T-helper 2 cell (primary cell): ENCODE measurements around the gene GABBR2.
"Not testable (repeated sequence)": the region's sequence is repeated elsewhere in the genome, so short reads cannot be mapped to it uniquely, and the experiment has no call there.

Experiments used
- DNase-seq, 5 experiments: peaks; one replicate each; pipeline versions ENCODE4 v3.0.0 to v3.0.0-alpha.2; 2012 to 2022

GABBR2 gene

DNA sequence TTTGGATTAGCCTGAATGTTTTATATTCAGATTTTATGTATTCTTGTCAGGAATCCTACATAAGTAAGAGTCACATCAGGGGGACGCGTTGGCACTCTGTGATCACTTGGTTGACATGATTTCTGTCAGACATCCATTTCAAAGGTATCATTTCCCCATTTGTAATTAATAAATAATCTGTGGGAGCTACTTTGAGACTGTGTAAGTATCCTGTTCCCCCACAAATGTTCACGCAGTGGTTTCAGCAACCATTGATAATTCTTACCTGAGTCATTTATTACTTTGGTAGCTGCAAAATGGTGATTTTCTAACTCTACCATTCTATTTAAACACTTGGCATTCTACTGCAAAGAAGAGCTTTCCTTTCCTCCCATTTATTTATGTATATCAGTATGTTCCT lies 396.4 kb downstream of the GABBR2 start:
- DNase-seq = no peak

DNA sequence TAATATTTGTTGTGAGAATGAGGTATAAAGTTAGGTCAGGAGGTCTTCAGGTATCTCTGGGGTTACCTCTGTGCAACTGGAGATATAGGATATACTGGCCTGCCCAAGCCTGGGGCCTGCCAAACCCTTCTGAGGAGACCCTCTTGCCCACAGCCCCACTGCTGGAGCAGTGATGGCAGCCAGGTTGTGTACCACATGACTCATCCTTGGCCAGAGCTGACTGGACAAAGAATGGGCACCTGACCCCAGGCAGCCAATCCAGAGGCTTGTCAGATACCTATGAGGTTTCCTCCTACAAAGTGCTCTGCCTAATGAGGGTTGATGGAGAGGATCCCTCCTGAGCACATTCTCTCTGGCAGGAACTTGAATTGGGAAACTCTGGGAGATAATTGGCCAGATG lies 397.2 kb downstream of the GABBR2 start:
- DNase-seq = no peak

DNA sequence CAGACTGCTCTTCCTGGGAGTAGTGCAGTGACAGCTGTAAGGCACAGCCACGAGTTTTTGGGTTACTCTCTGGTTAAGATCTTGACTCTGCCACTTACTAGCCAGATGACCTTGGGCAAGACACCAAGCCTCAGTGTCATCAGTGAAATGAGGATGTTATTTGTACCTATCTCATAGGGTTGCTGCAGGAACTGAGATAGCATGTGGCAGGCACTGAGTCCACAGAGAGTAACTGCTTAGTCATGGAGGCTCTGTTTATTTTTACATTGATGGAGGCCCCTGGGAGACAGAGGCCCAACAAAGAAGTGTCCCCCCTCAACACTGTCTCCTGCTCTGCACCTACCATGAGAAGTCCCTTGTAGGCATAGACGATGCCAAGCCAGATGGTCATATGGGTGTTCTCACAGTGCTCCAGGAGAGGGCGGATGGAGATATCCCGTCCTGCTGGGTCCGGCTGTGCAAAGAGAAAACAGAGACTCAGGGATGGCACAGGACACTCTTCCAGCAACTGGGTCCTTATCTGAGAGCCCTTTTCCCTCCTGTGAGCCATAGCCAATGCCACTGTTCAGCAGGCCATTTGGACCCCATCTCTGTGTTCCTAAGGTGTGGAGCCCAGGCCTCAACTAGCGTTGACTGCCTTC lies 397.9 kb downstream of the GABBR2 start:
- no peak for DNase-seq

DNA sequence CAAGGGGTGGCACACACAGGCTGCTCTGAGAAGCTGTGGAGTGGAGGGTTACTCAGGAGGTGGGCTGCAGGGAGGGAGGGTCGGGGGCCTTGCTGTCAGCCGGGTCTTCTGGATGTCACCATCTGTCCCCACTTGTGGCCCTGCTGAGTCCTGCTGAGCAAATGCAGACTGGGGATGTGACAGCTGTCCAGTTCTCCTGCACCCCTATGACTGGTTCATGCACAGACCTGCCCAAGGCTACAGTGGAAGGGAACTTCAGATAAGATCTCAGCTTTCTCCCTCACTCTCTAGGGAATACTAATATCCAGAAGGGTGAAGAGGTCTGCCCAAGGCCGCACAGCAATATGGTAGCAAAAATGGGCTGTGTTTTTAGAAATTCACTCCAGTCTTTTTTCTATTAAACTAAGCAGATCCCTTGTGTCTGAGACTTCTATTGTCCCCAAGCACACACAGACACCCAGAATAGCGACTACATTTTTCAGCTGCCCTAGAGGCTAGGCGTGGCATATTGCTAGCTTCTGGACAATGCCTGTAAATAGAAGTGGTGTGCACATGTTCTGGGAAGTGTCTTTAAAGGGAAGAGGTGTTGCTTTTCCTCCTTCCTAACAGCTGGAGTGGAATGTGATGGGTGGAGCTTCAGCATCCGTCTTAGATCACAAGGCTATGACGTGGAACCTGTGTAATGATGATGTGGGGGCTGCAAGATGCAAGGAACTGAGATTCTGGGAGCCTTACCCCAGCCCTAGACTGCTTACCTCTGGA lies 402.2 kb downstream of the GABBR2 start:
- DNase-seq = no peak

DNA sequence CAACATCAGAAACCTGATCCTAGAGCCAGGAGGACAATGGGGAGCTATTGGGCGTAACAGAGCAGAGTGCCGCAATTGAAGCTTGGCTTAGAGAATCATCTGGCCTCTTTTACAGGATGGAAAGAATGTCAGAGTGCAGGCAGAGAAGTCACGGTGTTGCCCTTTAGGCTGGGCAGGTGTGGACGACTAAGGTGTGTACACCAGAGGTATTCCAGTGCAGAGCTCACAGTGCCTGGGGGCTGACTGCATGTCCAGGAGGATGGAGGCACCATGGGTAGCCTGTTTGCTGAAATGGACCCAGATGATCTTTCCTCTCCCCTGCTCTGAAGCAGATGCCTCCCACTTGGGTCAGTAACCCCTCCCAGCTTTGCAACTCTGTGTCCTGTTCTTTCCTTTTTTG lies 404.4 kb downstream of the GABBR2 start:
- DNase-seq = no peak

DNA sequence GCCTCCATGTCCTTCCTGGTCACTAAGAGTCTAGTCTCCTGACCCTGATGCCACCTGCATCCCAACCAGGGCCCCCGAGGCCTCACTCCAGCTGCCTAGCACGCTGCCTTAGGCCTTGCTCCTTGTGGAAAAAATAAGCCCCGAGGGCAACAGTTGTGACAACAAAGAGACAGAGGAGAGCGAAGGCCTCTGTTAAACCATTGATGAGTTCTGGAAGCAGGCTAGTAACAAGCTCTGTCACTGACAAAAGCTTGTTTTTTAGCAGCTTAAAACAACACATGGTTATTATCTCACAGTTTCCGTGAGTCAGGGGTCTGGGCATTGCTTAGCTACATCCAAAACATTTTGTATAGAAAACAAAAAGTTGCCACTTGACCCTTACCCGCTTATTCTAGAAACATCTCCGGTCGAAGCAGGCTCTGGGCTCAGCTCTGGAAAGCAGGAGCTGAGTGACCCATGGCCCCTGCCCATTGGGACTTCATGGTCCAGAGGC lies 405.1 kb downstream of the GABBR2 start:
- no peak for DNase-seq

DNA sequence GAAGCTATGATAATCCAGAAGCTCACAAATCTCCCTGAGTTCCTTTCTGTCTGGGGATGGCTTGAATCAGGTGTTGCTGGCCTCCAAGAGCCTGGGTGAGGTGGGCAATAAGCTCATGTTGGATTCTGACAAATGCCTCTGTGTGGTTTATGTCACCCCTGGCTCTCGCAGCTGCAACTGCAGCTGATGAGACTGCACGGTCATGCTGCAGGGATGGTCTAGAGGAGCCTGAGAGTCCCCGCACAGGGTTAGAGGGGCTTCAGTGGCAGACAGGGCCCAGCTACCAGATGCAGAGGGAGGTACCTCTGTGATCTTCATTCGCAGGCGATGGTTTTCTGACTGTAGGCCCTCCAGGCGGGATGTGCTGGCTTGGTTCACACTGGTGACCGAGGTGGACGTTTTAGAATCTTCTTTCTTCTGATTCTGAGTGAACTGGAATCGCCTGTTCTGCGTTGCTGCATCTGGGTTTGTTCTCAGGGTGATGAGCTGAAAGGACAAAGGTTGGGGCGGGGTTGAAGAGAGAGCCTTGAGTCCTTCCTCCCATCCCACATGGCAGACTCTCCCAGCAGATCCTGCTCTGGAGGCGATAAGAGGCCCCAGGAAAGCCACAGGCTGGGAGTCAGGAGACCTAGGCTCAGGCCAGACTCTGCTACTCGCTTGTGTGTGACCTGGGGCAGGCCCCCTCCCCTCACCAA lies 405.6 kb downstream of the GABBR2 start:
- no peak for DNase-seq

DNA sequence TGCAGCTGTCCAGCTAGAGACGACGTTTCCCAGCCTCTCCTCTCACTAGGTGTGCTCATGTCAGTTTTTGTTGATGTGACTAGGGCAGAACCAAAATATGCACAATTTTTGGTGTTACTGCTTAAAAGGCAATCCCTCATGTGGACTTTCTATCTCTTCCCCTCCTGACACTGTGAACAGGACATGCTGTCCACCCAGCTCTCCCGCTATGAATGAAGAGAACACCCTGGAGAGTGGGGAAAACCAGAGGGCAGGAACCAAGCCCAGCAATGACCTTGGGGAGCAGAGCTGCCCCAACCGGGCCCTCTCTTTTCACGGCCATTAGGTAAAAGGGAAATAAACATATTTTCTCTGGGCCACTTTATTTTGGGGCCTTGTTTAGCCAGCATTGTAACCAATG lies 406.6 kb downstream of the GABBR2 start:
- DNase-seq = no peak

DNA sequence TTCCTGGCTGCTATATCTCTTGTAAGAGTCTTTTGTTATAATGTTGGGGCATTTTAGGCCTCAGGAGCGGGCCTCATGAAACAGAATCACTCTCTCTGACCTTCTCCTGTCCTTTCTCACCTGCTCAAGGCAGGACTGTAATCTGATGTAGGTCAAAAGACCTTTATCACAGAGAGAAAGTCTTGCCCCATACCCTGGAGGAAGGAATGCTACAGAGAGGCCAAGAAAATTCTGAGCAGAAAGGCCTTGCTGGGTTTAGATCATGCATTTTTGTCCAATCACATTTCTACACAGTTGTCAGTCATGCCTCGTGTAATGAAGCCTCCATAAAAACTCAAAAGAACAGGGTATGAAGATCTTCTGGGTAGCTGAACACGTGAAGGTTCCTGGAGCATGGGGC lies 408.1 kb downstream of the GABBR2 start:
- no peak for DNase-seq

DNA sequence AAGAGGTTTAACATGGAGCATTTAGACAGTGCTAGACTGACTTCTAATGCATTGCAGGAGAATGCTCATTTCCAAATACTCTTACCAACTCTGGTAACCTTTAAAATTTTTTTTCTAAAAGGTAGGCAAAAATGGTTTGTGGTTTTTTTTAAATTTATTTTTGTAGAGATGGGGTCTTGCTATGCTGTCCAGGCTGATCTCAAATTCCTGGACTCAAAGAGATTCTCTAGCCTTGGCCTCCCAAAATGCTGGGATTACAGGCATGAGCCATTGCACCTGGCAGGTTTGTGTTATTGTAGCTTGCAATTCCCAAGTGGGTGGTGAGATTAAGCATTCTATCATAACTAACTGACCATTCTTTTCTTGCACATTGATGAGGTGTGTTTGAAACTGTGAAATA lies 410.3 kb downstream of the GABBR2 start:
- no peak for DNase-seq

DNA sequence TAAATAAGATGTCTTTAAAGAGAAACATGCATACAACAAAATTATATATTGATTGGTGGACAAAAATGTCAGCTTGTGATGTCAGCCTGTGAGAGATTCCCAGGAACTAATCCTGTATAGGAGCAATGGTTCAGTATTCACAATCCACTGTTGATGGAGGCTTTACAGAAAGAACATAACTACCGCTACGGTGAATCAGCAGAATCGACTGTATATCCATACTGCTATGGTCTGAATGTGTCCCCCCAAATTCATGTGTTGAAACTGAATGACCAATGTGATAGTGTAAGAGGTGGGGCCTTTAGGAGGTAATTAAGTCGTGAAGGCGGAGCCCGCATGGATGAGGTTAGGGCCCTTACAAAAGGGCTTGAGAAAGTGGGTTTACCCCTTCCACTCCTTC lies 412.9 kb downstream of the GABBR2 start:
- DNase-seq = no peak

DNA sequence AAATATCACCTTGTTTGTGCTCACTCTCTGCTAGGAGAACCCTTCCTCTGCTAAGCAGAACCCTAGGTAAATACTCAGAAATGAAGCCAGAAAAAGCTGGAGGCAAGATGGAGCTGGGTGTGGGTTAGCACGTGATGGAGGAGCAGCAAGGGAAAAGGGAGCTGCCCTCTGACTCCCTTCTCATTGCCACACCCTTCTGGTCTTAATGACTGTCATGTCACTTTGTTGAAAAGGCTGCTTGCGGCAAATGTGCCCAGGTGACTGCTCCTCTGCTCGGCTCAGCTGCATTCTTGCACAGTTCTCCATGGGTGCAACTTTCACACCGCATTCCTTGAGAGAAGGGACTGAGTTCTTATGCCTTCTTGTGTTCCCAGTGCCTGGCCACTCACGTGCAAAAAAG lies 416.9 kb downstream of the GABBR2 start:
- no peak for DNase-seq

DNA sequence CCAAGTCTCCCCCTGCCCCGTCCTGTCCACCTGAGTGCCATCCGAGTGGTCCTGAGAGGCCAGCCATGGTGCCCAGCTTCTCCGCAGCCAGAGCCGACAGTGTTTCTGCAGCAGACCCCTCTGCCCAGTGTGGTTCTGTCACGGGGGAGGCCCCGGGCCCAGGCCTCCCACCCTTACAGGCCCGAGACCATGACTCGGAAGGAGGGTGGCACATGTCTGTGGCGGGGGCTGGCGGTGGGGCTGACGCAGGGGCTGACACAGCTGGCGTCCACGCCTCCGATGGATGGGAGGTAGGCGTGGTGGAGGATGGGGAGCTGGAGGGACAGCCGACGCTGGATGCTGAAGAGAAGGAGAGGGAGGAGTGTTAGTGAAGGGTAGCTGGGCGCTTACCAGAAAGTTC lies 418.3 kb downstream of the GABBR2 start:
- DNase-seq = no peak

DNA sequence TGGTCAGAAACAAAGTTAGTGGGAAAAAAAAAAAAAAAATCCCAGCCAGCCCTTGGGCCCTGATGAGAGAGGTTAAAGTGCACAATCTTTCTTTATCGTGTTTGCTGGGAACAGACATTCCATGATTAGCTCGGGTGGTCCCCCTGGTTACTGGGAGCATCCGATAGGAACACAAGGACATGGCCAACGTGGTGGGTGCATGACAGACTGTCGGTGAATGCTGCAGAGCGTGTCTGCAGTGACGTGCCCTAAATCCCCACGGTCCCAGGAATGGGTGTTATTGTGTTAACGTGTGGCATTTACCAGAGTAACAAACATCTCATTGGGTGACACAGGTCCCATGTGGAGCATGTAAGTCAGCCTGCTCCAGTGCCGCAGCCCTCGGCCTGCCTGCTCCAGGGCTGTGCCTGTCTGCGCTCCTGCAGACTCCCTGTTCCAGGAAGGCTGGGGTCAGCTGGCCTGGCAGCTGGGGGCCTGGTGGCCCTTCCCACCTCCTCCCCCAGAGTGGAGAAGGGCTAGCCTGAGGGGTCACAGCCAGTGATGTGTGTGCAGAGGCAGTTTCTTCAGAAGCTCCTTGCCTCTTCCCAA lies 419.0 kb downstream of the GABBR2 start:
- no peak for DNase-seq

DNA sequence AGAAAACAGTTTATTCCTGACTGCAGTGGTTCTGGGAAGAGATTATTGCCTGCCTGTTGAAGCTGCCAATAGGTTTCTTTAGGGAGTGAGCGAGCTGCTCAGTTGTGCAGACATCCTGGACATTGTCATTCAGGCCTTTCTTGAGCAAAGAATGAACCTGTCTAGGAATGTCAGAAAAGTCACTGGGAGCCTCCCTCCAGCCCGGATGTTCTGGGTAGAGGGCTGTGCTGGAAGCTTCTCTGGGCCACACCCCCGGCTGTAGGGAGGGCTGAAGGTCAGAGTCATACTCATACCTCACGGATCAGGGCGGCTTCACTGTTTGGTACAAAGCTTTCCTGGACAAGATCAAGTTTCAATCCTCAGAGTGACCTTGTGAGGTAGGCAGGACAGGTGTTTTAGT lies 419.9 kb downstream of the GABBR2 start:
- DNase-seq = no peak

DNA sequence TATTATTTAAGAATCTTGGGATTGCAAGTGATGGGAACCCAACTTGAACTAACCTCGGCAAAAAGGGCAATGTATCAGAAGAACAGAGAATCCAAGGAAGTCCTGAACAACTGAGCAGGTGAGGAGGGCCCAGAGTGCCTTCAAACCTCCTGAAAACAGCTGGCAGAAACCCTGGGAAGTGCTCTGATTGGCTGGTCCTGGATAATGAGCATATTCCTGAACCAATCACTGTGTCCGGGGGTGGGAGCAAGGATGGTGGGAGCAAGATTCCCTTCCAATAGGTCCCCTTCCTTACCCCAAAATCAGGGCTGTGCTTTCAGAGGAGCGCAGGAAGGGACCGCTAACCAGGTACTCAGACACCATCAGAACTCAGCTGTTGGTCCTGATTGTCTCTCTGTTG lies 421.4 kb downstream of the GABBR2 start:
- DNase-seq = no peak

DNA sequence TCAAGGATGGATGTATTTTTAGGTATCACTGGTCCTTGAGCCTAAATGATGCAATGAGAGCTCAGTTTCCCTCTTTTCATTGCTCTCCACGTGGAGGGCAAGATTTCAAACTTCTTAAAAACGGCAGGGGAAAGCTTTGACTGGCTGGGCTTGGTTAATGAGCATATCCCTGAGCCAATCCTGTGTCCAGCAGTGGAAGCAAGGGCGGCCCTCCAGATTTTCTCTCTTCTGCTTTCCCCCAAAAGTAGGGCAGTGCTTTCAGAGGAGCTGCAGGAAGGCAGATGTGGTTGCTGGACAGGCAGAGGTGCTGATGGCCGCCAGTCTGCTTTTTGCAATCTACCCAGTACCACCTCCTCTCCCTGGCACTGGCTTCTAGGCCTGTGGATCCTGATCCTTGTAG lies 423.3 kb downstream of the GABBR2 start:
- DNase-seq = no peak

DNA sequence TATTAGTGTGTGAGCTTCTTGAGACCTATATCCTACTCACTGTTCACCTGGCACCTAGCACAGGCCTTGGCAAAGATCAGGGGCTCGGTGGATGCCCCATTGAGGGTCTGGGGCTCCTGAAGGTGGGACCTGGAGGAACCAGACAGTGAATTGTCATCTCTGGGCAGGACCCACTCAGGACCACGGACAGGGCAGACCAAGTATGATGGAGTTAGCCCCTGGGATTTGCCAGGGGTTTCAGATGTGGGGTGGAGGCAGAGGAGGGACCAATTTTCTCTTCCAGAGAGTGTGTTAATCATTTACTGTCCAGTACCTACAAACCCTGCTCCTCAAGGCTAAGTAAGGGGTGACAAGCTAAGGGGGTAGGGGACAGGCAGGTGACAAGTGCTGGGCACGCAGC lies 424.0 kb downstream of the GABBR2 start:
- no peak for DNase-seq

DNA sequence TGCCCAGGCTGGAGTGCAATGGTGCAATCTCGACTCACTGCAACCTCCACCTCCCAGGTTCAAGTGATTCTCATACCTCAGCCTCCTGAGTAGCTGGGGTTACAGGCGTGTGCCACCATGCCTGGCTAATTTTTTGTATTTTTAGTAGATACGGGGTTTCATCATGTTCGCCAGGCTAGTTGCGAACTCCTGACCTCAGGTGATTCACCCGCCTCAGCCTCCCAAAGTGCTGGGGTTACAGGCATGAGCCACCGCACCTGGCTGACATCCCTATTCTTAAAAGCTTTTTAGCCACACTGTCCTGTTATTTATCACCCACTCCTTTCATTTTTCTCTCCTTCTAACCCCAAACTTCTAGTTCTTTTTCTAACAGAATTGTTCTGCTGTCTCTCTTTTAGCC lies 425.6 kb downstream of the GABBR2 start:
- not testable (repeated sequence) for DNase-seq

DNA sequence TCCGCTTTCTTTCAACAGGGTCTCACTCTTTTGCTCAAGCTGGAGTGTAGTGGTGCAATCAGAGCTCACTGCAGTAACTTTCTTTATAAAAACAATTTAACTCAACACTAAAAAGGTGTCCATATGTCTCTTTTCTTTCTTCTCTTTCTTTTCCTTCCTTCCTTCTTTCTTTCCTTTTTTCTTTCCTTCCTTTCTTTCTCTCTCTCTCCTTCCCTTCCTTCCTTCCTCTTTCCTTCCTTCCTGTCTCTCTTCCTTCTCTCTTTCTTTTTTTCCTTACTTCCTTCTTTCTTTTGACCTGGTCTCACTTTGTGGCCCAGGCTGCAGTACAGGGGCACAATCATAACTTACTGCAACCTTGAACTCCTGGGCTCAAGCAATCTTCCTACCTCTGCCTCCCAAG lies 427.5 kb downstream of the GABBR2 start:
- no peak for DNase-seq

DNA sequence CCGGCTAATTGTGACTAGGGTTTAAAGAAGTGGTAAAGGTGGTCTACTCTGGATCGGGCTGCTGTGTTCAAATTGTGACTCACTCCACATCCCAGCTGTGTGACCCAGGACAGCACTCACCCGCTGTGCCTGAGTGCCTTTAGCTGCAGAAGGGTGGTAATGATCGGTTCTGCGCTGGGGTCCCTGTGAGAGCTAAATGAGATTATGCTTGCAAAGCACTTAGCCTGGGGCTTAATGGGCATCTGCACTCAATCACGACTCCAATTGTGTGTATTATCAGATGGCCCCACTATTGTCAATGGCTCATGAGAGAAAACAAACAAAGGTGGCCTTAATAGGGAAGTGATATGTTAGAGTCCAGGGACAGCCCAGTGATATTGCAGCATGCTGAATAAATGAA lies 428.2 kb downstream of the GABBR2 start:
- DNase-seq = no peak

DNA sequence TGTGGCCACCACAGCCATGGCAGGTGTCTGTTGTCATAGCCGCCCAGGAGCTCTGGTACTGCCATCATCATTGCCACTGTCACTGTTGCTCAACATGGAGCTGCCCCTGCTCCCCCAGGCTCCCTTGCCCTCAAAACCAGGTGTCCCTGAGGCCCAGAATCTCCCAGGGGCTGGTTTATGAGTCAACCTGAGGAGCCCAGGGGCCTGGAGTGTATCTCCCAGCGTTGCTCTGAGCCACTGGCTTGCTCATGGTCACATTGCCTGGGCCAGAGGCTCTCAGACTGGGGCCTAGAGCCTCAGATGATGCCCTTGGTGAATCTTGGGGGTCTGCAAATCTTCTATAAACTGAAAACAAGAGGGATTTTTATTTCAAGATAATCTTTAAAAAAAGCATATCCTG lies 428.6 kb downstream of the GABBR2 start:
- DNase-seq = no peak

DNA sequence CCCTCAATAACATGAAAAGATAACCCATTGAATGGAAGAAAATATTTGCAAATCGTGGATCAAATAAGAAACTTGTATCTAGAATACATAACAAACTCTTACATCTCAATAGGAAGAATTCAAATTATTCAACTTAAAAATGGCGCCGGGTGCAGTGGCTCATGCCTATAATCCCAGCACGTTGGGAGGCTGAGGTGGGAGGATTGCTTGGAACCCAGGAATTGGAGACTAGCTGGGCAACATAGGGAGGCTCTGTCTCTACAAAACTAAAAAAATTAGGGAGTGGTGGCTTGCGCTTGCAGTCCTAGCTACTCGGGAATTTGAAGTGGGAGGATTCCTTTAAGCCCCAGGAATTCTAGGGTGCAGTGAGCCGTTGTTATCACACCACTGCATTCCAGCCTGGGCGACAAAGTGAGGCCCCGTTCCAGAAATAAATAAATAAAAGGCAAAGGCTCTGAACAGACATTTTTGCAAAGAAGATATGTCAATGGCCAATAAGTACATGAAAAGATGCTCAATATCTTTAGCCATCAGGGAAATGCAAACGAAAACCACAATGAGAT lies 431.7 kb downstream of the GABBR2 start:
- DNase-seq = no peak
